H1 (cell line): ENCODE measurements around the gene VWA2.

Experiments
- CTCF ChIP-seq, 3 experiments: IDR thresholded peaks; 1 replicate in 2 of 3; 2 replicates in 1 of 3; pipeline versions ENCODE4 v1.5.1 to v1.6.1; 2011; ENCODE audit warnings: low read length in 3 of 3, mild to moderate bottlenecking in 3 of 3, inconsistent platforms in 2 of 3, low read depth in 1 of 3, moderate library complexity in 1 of 3; ENCODE audit not compliant: insufficient read depth in 1 of 3; ENCODE audit errors: control extremely low read depth in 1 of 3
- EGR1 ChIP-seq: IDR thresholded peaks from 2 replicates; pipeline ENCODE4 v1.6.1; 2011; ENCODE audit warnings: low read depth, low read length, borderline replicate concordance
- EP300 ChIP-seq, 2 experiments: IDR thresholded peaks; 1 replicate in 1 of 2; 2 replicates in 1 of 2; pipeline ENCODE4 v1.6.1; 2011 to 2012; ENCODE audit warnings: low read depth in 2 of 2, low read length in 2 of 2, mild to moderate bottlenecking in 2 of 2, borderline replicate concordance in 1 of 2, inconsistent platforms in 1 of 2, moderate library complexity in 1 of 2
- JUN ChIP-seq: IDR thresholded peaks from 2 replicates; pipeline ENCODE4 v1.6.1; 2011; ENCODE audit warnings: low read depth, mild to moderate bottlenecking, improper control_type of control experiment, low read length
- POLR2AphosphoS5 ChIP-seq: IDR thresholded peaks from 2 replicates; pipeline ENCODE4 v1.6.1; 2011; ENCODE audit warnings: low read depth, low read length
- TF ChIP-seq, protein P1 (sequence below): IDR thresholded peaks from 2 replicates; pipeline ENCODE4 v1.6.1; 2012; ENCODE audit warnings: inconsistent platforms

- no peak for TF ChIP-seq POLR2AphosphoS5
- TF ChIP-seq EP300 (IDR thresholded peaks at IDR 0.05; ENCODE audit: borderline replicate concordance in 1 of 2, low read depth in 2 of 2, low read length in 2 of 2): no peak
- no peak for TF ChIP-seq EGR1
- no peak for TF ChIP-seq CTCF (IDR thresholded peaks at IDR 0.05; ENCODE audit: control extremely low read depth in 1 of 3, insufficient read depth in 1 of 3, low read depth in 1 of 3, low read length in 3 of 3)
- no peak for TF ChIP-seq JUN
- TF ChIP-seq, protein P1, sequence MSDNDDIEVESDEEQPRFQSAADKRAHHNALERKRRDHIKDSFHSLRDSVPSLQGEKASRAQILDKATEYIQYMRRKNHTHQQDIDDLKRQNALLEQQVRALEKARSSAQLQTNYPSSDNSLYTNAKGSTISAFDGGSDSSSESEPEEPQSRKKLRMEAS: no peak
Observed at GRCh38 chr10:114212153-114212552, 26.9 kb upstream of the VWA2 start.
